ENCODE data around the gene SUGP2.

Gene SUGP2

DNA sequence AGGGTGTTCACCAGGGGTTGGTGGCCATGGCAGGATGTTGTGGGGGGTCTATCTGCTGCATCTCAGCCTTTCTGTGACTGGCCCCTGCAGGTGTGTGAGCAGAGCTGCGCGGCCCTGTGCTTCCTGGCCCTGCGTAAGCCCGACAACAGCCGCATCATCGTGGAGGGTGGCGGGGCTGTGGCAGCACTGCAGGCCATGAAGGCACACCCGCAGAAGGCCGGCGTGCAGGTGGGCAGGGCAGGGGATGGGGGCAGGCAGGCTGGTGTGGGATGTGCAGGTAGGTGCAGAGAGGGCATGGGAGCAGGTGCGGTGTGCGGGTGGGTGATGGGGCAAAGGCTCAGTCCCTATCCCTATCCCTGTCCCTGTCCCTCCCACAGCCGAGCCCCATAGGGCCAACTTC is 22.4 kb upstream of the SUGP2 start:
- H2AFZ ChIP-seq (ENCODE audit: low read depth, low read length) = no peak overlapping the region
- DNase-seq (no peak), ATAC-seq (ENCODE audit: insufficient read depth, low read depth) (no peak)
- no peak overlapping the region for H3K27ac ChIP-seq (ENCODE audit: low read length)
- peaks cover 44% of the 10 kb centered on the region for H4K20me1 ChIP-seq (ENCODE audit: insufficient read depth, low read length)
- H3K4me1 ChIP-seq (ENCODE audit: insufficient read depth, low read length) = no peaks in the 10 kb centered on the region
- no peaks in the 10 kb centered on the region for H3K27me3 ChIP-seq (ENCODE audit: insufficient read depth, low read length, poor library complexity)
- H3K9ac ChIP-seq (ENCODE audit: low read depth, low read length) = no peak overlapping the region
- H3K36me3 ChIP-seq (ENCODE audit: insufficient read depth, low read length) = peaks cover 92% of the 10 kb centered on the region
- H3K9me3 ChIP-seq (ENCODE audit: insufficient read depth, low read length, severe bottlenecking) = no peaks in the 10 kb centered on the region
- no peak overlapping the region for H3K4me2 ChIP-seq (ENCODE audit: insufficient read depth, low read length)
- H3K4me3 ChIP-seq (ENCODE audit: low read depth in 1 of 2, low read length in 2 of 2) = no peak overlapping the region
- peaks cover 2% of the 10 kb centered on the region; the same call in 1 of the 2 replicates for H3K79me2 ChIP-seq (ENCODE audit: insufficient read depth, low read length)
- no peak for TF ChIP-seq EZH2 (IDR thresholded peaks at IDR 0.05; ENCODE audit: borderline replicate concordance, low read depth, low read length, severe bottlenecking)
- TF ChIP-seq, protein P1, sequence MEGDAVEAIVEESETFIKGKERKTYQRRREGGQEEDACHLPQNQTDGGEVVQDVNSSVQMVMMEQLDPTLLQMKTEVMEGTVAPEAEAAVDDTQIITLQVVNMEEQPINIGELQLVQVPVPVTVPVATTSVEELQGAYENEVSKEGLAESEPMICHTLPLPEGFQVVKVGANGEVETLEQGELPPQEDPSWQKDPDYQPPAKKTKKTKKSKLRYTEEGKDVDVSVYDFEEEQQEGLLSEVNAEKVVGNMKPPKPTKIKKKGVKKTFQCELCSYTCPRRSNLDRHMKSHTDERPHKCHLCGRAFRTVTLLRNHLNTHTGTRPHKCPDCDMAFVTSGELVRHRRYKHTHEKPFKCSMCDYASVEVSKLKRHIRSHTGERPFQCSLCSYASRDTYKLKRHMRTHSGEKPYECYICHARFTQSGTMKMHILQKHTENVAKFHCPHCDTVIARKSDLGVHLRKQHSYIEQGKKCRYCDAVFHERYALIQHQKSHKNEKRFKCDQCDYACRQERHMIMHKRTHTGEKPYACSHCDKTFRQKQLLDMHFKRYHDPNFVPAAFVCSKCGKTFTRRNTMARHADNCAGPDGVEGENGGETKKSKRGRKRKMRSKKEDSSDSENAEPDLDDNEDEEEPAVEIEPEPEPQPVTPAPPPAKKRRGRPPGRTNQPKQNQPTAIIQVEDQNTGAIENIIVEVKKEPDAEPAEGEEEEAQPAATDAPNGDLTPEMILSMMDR (IDR thresholded peaks at IDR 0.05; ENCODE audit: borderline replicate concordance, extremely low read depth, low read length, poor library complexity, severe bottlenecking) = no peak

DNA sequence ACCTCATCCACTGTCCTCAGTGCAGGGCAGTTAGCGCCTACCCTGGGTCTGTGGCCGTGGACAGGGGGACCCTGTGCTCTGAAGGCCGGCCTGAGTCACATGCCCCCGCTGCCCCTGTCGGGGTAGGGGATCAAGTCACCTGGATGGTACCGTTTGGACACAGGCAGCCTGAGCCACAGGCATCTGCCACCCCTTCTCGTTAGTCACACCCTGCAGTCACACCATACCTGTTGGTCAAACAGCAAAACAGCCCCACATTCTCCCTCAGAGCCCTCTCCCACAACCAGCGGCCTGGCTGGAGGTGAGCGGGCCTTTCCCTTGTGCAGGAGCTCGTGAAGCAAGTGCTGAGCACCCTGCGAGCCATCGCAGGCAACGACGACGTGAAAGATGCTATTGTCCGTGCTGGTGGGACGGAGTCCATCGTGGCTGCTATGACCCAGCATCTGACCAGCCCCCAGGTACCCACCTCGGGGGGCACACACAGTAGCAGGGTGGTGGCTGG is 21.7 kb upstream of the SUGP2 start:
- Histone ChIP-seq H3K79me2 (ENCODE audit: insufficient read depth, low read length) (peaks cover 2% of the 10 kb centered on the region; the same call in 1 of the 2 replicates), H2AFZ (ENCODE audit: low read depth, low read length) (no peak overlapping the region), H3K9ac (ENCODE audit: low read depth, low read length) (no peak overlapping the region), H3K9me3 (ENCODE audit: insufficient read depth, low read length, severe bottlenecking) (no peaks in the 10 kb centered on the region), H4K20me1 (ENCODE audit: insufficient read depth, low read length) (peaks cover 46% of the 10 kb centered on the region), H3K27ac (ENCODE audit: low read length) (no peak overlapping the region; the same call in 1 of the 2 replicates), H3K4me1 (ENCODE audit: insufficient read depth, low read length) (no peaks in the 10 kb centered on the region), H3K4me2 (ENCODE audit: insufficient read depth, low read length) (no peak overlapping the region), H3K27me3 (ENCODE audit: insufficient read depth, low read length, poor library complexity) (no peaks in the 10 kb centered on the region), H3K36me3 (ENCODE audit: insufficient read depth, low read length) (peaks cover 97% of the 10 kb centered on the region), H3K4me3 (ENCODE audit: low read depth in 1 of 2, low read length in 2 of 2) (no peak overlapping the region)
- DNase-seq = no peak
- TF ChIP-seq, protein P1 (IDR thresholded peaks at IDR 0.05; ENCODE audit: borderline replicate concordance, extremely low read depth, low read length, poor library complexity, severe bottlenecking) = no peak
- no peak for TF ChIP-seq EZH2 (IDR thresholded peaks at IDR 0.05; ENCODE audit: borderline replicate concordance, low read depth, low read length, severe bottlenecking)
- no peak for ATAC-seq (ENCODE audit: insufficient read depth, low read depth)

DNA sequence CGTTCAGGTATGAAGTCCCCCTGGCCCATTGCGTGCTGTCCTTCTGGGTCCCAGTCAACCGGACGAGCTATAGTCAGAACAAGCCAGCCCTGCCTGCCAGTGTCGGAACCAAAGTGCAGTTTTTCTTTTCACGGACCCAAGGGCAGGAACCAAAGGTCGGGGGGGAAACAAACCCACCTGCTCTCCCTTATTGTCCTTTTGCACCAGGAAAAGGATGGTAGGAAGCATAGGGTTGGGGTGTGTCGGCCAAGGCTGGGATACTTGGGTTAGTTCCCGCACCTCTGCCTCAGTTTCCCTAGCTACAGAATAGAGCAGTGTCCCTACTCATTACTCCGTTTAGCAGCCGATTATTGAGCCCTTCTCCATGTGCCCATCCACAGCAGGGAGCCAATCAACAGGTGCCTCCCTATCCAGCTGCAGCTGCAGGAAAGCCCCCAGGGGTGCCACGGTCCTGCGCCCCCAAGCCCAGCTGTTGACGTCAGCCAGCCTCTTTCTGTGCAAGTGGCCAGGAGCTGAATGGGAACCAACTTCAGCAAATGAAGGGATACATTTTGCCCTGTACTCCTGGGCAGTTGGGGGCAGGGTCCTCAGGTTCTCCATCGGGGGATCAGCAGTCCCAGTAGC is 21.1 kb upstream of the SUGP2 start:
- no peak for ATAC-seq (ENCODE audit: insufficient read depth, low read depth)
- Histone ChIP-seq H3K4me1 (ENCODE audit: insufficient read depth, low read length) (no peaks in the 10 kb centered on the region), H3K9me3 (ENCODE audit: insufficient read depth, low read length, severe bottlenecking) (no peaks in the 10 kb centered on the region), H3K27ac (ENCODE audit: low read length) (no peak overlapping the region), H3K4me2 (ENCODE audit: insufficient read depth, low read length) (no peak overlapping the region), H3K36me3 (ENCODE audit: insufficient read depth, low read length) (peaks cover 96% of the 10 kb centered on the region), H3K27me3 (ENCODE audit: insufficient read depth, low read length, poor library complexity) (no peaks in the 10 kb centered on the region), H2AFZ (ENCODE audit: low read depth, low read length) (no peak overlapping the region), H3K4me3 (ENCODE audit: low read depth in 1 of 2, low read length in 2 of 2) (no peak overlapping the region), H3K79me2 (ENCODE audit: insufficient read depth, low read length) (peaks cover 2% of the 10 kb centered on the region; the same call in 1 of the 2 replicates), H3K9ac (ENCODE audit: low read depth, low read length) (no peak overlapping the region), H4K20me1 (ENCODE audit: insufficient read depth, low read length) (peaks cover 46% of the 10 kb centered on the region)
- no peak for DNase-seq
- TF ChIP-seq EZH2 (IDR thresholded peaks at IDR 0.05; ENCODE audit: borderline replicate concordance, low read depth, low read length, severe bottlenecking) = no peak
- TF ChIP-seq, protein P1 (IDR thresholded peaks at IDR 0.05; ENCODE audit: borderline replicate concordance, extremely low read depth, low read length, poor library complexity, severe bottlenecking) = no peak

All from DND-41 (cell line).